ENCODE measurements around the gene VTCN1.

The VTCN1 gene

DNA sequence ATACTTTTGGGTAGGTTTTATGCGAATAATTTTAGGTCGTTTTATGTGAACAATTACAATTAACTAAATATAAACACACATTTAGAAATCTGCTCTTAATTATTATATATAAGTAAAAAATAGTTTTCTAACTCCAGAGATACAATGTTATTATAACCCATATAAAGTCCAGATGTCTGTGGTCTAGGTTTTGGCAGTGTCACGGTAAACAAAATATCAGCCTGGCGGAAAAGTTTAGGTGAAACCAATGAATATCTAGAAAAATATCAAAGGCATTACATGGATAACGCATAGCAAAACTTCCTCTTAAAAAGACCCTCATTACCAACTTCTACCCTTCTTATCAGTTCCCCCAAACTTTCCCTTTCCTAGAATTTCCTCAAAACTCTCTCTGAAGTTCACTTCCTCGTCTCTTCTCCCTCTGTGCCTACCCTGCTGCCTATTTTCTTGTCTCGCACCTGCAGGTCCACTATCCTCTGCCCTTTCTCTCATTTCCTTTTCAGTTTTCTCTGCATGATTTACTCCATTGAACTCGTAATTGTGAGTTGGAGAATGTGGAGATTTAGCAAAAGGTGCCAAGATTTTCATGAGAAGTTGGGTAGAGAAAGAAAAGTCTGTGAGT, 21.8 kb downstream of the VTCN1 start:
- no peak overlapping the region for H2AFZ ChIP-seq (ENCODE audit: insufficient read depth, low read length, poor library complexity)
- peaks cover 3 to 7% of the 10 kb centered on the region in 2 experiments for H3K4me1 ChIP-seq (ENCODE audit: control insufficient read depth in 1 of 2, insufficient read depth in 2 of 2, low read length in 2 of 2)
- H3K18ac ChIP-seq (ENCODE audit: low read length): no peak overlapping the region
- H2BK12ac ChIP-seq (ENCODE audit: low read length): no peak overlapping the region
- no peak overlapping the region for H3K9ac ChIP-seq (ENCODE audit: low read length)
- H4K12ac ChIP-seq (ENCODE audit: low read depth, low read length): no peak overlapping the region
- no peaks in the 10 kb centered on the region for H3K27me3 ChIP-seq (ENCODE audit: insufficient read depth, low read length)
- H3K4me2 ChIP-seq (ENCODE audit: low read length): no peak overlapping the region
- WGBS (ENCODE audit: extremely low coverage, insufficient coverage, insufficient read length): no CpG with 5 or more reads among the region's 8 CpGs
- no peaks in the 10 kb centered on the region for H3K79me1 ChIP-seq (ENCODE audit: low read length)
- H3K79me2 ChIP-seq (ENCODE audit: control insufficient read depth, insufficient read depth, low read length, poor library complexity): peaks cover 3% of the 10 kb centered on the region
- no peak overlapping the region for H3K14ac ChIP-seq (ENCODE audit: low read length)
- H3K4me3 ChIP-seq (ENCODE audit: low read depth, low read length): no peak overlapping the region
- no peak overlapping the region for H3K23ac ChIP-seq (ENCODE audit: low read length)
- H2BK5ac ChIP-seq (ENCODE audit: low read depth, low read length, poor library complexity): no peak overlapping the region
- H3K9me3 ChIP-seq (ENCODE audit: insufficient read depth, low read depth, low read length): no peaks in the 10 kb centered on the region
- H3K27ac ChIP-seq (ENCODE audit: low read depth, low read length): no peak overlapping the region
- DNase-seq: no peak
- H3K36me3 ChIP-seq (ENCODE audit: control insufficient read depth in 1 of 2, insufficient read depth in 2 of 2, low read length in 2 of 2): peaks cover 0 to 6% of the 10 kb centered on the region in 2 experiments
- H2BK120ac ChIP-seq (ENCODE audit: insufficient read depth, low read length, poor library complexity): no peak overlapping the region
- H2AK5ac ChIP-seq (ENCODE audit: low read length): no peak overlapping the region
- peak overlapping the region; percentile 51 for H3K4ac ChIP-seq (ENCODE audit: low read depth, low read length)
- H4K91ac ChIP-seq (ENCODE audit: low read depth, low read length): no peak overlapping the region
- no peak overlapping the region for H4K8ac ChIP-seq (ENCODE audit: low read depth, low read length)

DNA sequence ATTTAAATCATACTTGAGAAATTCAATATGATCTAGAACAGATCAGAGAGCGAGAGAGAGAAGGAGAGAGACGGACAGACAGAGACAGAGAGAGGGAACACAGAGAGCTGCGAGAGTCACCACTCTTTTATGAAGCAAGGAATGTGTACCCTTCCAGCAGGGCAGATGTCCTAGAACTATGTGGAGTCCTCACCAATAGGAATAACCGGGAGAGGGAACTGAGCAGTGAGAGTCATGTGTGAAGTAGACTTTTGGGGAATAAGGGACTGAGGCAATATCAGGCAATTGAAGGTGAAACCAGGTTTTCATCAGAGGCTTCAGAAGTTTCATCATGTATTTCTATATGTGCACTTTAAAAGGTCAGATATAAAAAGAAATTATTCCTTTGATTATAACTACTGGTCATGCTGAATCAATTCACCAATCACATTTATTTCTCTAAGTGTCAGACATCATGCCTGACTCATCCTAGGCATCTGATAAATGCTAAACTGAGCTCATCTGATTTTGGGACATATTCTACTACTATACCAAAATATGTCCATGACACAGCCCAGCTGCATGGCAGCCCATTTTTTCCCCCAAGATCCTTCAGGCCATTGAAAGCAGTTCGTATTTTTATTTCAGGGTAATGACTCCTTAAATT, 22.4 kb downstream of the VTCN1 start:
- H3K4ac ChIP-seq (ENCODE audit: low read depth, low read length): no peak overlapping the region
- H3K36me3 ChIP-seq (ENCODE audit: control insufficient read depth in 1 of 2, insufficient read depth in 2 of 2, low read length in 2 of 2): peaks cover 0 to 6% of the 10 kb centered on the region in 2 experiments
- no peaks in the 10 kb centered on the region for H3K9me3 ChIP-seq (ENCODE audit: insufficient read depth, low read depth, low read length)
- H4K8ac ChIP-seq (ENCODE audit: low read depth, low read length): no peak overlapping the region
- no peak overlapping the region for H3K4me3 ChIP-seq (ENCODE audit: low read depth, low read length)
- no peaks in the 10 kb centered on the region for H3K27me3 ChIP-seq (ENCODE audit: insufficient read depth, low read length)
- peaks cover 3% of the 10 kb centered on the region for H3K79me2 ChIP-seq (ENCODE audit: control insufficient read depth, insufficient read depth, low read length, poor library complexity)
- H3K27ac ChIP-seq (ENCODE audit: low read depth, low read length): no peak overlapping the region
- H3K4me1 ChIP-seq (ENCODE audit: control insufficient read depth in 1 of 2, insufficient read depth in 2 of 2, low read length in 2 of 2): peaks cover 3 to 7% of the 10 kb centered on the region in 2 experiments
- H3K4me2 ChIP-seq (ENCODE audit: low read length): no peak overlapping the region
- no peak overlapping the region for H2BK120ac ChIP-seq (ENCODE audit: insufficient read depth, low read length, poor library complexity)
- no peak for DNase-seq
- H3K79me1 ChIP-seq (ENCODE audit: low read length): no peaks in the 10 kb centered on the region
- H2BK5ac ChIP-seq (ENCODE audit: low read depth, low read length, poor library complexity): no peak overlapping the region
- no peak overlapping the region for H3K23ac ChIP-seq (ENCODE audit: low read length)
- H3K18ac ChIP-seq (ENCODE audit: low read length): no peak overlapping the region
- no CpG with 5 or more reads among the region's 5 CpGs for WGBS (ENCODE audit: extremely low coverage, insufficient coverage, insufficient read length)
- H4K91ac ChIP-seq (ENCODE audit: low read depth, low read length): no peak overlapping the region
- no peak overlapping the region for H2BK12ac ChIP-seq (ENCODE audit: low read length)
- no peak overlapping the region for H4K12ac ChIP-seq (ENCODE audit: low read depth, low read length)
- H3K14ac ChIP-seq (ENCODE audit: low read length): no peak overlapping the region
- H2AK5ac ChIP-seq (ENCODE audit: low read length): no peak overlapping the region
- no peak overlapping the region for H2AFZ ChIP-seq (ENCODE audit: insufficient read depth, low read length, poor library complexity)
- no peak overlapping the region for H3K9ac ChIP-seq (ENCODE audit: low read length)

DNA sequence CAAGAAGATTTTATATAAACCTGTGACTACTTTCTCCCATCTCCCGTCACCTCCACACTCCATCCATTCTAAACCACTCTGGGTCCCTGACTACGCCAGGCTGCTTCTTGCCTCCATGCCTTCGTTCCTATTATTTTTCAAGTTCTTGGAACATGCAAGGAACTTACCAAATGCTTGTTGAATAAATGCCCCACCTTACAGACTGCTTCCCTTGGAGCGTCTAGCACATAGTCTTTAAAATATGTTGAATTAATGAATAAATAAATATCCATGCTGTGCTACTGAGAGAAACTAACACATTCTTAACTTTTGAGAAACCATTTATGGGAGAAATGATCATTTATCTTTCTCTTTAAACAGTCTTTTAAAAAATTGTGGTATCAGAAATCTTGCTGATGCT, 27.6 kb downstream of the VTCN1 start:
- Histone ChIP-seq H2AK5ac (ENCODE audit: low read length) (no peak overlapping the region), H3K9ac (ENCODE audit: low read length) (no peak overlapping the region), H3K14ac (ENCODE audit: low read length) (no peak overlapping the region), H4K8ac (ENCODE audit: low read depth, low read length) (no peak overlapping the region), H2BK120ac (ENCODE audit: insufficient read depth, low read length, poor library complexity) (no peak overlapping the region), H3K18ac (ENCODE audit: low read length) (no peak overlapping the region), H3K79me2 (ENCODE audit: control insufficient read depth, insufficient read depth, low read length, poor library complexity) (peaks cover 4% of the 10 kb centered on the region), H2BK12ac (ENCODE audit: low read length) (no peak overlapping the region), H3K27ac (ENCODE audit: low read depth, low read length) (no peak overlapping the region), H2AFZ (ENCODE audit: insufficient read depth, low read length, poor library complexity) (no peak overlapping the region), H3K23ac (ENCODE audit: low read length) (no peak overlapping the region), H3K27me3 (ENCODE audit: insufficient read depth, low read length) (no peaks in the 10 kb centered on the region), H2BK5ac (ENCODE audit: low read depth, low read length, poor library complexity) (no peak overlapping the region), H3K9me3 (ENCODE audit: insufficient read depth, low read depth, low read length) (no peaks in the 10 kb centered on the region), H3K4ac (ENCODE audit: low read depth, low read length) (no peak overlapping the region), H3K4me1 (ENCODE audit: control insufficient read depth in 1 of 2, insufficient read depth in 2 of 2, low read length in 2 of 2) (peaks cover 23 to 31% of the 10 kb centered on the region in 2 experiments), H3K79me1 (ENCODE audit: low read length) (peaks cover 14% of the 10 kb centered on the region), H3K4me3 (ENCODE audit: low read depth, low read length) (no peak overlapping the region), H3K36me3 (ENCODE audit: control insufficient read depth in 1 of 2, insufficient read depth in 2 of 2, low read length in 2 of 2) (peaks cover 0 to 2% of the 10 kb centered on the region in 2 experiments), H4K91ac (ENCODE audit: low read depth, low read length) (no peak overlapping the region), H4K12ac (ENCODE audit: low read depth, low read length) (no peak overlapping the region), H3K4me2 (ENCODE audit: low read length) (no peak overlapping the region)
- DNase-seq: no peak
- WGBS (ENCODE audit: extremely low coverage, insufficient coverage, insufficient read length): no CpG with 5 or more reads among the region's 4 CpGs

DNA sequence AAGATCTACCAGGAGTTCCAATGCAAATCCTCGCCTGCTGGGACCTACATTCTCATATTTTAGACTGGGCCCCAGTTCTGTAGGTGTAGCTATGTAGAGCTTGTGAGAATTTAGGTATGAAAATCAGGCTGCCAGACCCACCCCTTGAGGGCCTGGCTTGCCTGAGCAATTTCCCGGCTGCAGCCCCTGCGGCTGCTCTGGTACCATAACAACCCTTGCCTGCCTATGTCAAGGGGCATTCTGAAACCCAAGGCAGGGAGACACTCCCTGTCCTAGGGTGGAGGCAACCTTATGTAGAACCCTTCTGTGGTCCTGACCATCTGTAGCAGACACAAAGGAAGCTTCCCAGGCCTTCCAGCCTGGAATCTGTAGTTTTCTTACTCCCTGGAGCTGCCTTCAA, 28.4 kb downstream of the VTCN1 start:
- Histone ChIP-seq H4K91ac (ENCODE audit: low read depth, low read length) (peak overlapping the region; percentile 46), H3K79me1 (ENCODE audit: low read length) (peaks cover 14% of the 10 kb centered on the region), H3K18ac (ENCODE audit: low read length) (peak overlapping the region; percentile 70), H3K27me3 (ENCODE audit: insufficient read depth, low read length) (no peaks in the 10 kb centered on the region), H3K9me3 (ENCODE audit: insufficient read depth, low read depth, low read length) (no peaks in the 10 kb centered on the region), H3K14ac (ENCODE audit: low read length) (peak overlapping the region; percentile 53), H4K12ac (ENCODE audit: low read depth, low read length) (no peak overlapping the region), H2BK120ac (ENCODE audit: insufficient read depth, low read length, poor library complexity) (peak overlapping the region; percentile 68), H3K4ac (ENCODE audit: low read depth, low read length) (no peak overlapping the region), H3K4me3 (ENCODE audit: low read depth, low read length) (no peak overlapping the region), H2BK5ac (ENCODE audit: low read depth, low read length, poor library complexity) (peak overlapping the region; percentile 84), H2AK5ac (ENCODE audit: low read length) (peak overlapping the region; percentile 57), H3K4me1 (ENCODE audit: control insufficient read depth in 1 of 2, insufficient read depth in 2 of 2, low read length in 2 of 2) (peaks cover 23 to 35% of the 10 kb centered on the region in 2 experiments), H2AFZ (ENCODE audit: insufficient read depth, low read length, poor library complexity) (no peak overlapping the region), H3K4me2 (ENCODE audit: low read length) (no peak overlapping the region), H3K9ac (ENCODE audit: low read length) (no peak overlapping the region), H3K23ac (ENCODE audit: low read length) (no peak overlapping the region), H3K79me2 (ENCODE audit: control insufficient read depth, insufficient read depth, low read length, poor library complexity) (peaks cover 5% of the 10 kb centered on the region), H2BK12ac (ENCODE audit: low read length) (peak overlapping the region; percentile 80), H4K8ac (ENCODE audit: low read depth, low read length) (peak overlapping the region; percentile 54), H3K36me3 (ENCODE audit: control insufficient read depth in 1 of 2, insufficient read depth in 2 of 2, low read length in 2 of 2) (peaks cover 0 to 2% of the 10 kb centered on the region in 2 experiments), H3K27ac (ENCODE audit: low read depth, low read length) (peak overlapping the region; percentile 56)
- WGBS (ENCODE audit: extremely low coverage, insufficient coverage, insufficient read length): no CpG with 5 or more reads among the region's 3 CpGs
- peak; percentile 34 to 42 for DNase-seq

Data from trophoblast cell (in vitro differentiated cells and primary cell).